Neuronal stem cell (in vitro differentiated cells): Measurements from ENCODE around the gene IST1.

Source experiments
- DNase-seq: peaks from one replicate; pipeline ENCODE4 v3.0.0-alpha.2; 2013; ENCODE audit warnings: low spot score
- H2AFZ ChIP-seq: one replicate; pipeline ENCODE4 v1.6.1; 2013; ENCODE audit warnings: mild to moderate bottlenecking, low read length, inconsistent platforms
- H2AK5ac ChIP-seq: 2 replicates; pipeline ENCODE4 v1.6.1; 2013; ENCODE audit warnings: low read depth, mild to moderate bottlenecking, inconsistent platforms, low read length, moderate library complexity, mixed read lengths
- H2BK120ac ChIP-seq: 2 replicates; pipeline ENCODE4 v1.6.1; 2013; ENCODE audit warnings: low read depth, mild to moderate bottlenecking, inconsistent platforms, low read length, moderate library complexity, mixed read lengths
- H2BK12ac ChIP-seq: one replicate; pipeline ENCODE4 v1.6.1; 2013; ENCODE audit warnings: low read length, inconsistent platforms
- H2BK15ac ChIP-seq: 2 replicates; pipeline ENCODE4 v1.6.1; 2013; ENCODE audit warnings: mild to moderate bottlenecking, low read length, inconsistent platforms, mixed read lengths
- H2BK5ac ChIP-seq: one replicate; pipeline ENCODE4 v1.6.1; 2013; ENCODE audit warnings: inconsistent platforms, mild to moderate bottlenecking, low read length, moderate library complexity
- H3K14ac ChIP-seq: one replicate; pipeline ENCODE4 v1.6.1; 2013; ENCODE audit warnings: low read length, inconsistent platforms
- H3K18ac ChIP-seq: 2 replicates; pipeline ENCODE4 v1.6.1; 2013; ENCODE audit warnings: low read length, inconsistent platforms
- H3K23ac ChIP-seq: 2 replicates; pipeline ENCODE4 v1.6.1; 2013; ENCODE audit warnings: low read depth, mild to moderate bottlenecking, mixed read lengths, low read length, inconsistent platforms; ENCODE audit not compliant: poor library complexity
- H3K27ac ChIP-seq: replicated peaks from 3 replicates; pipeline ENCODE4 v1.5.1; 2013; ENCODE audit warnings: low read length, inconsistent platforms
- H3K27me3 ChIP-seq, 3 experiments: 2 replicates each; pipeline ENCODE4 v1.6.1; 2013; ENCODE audit warnings: low read length in 3 of 3, mild to moderate bottlenecking in 2 of 3, inconsistent platforms in 1 of 3, low read depth in 1 of 3, mixed read lengths in 1 of 3, moderate library complexity in 1 of 3; ENCODE audit not compliant: control insufficient read depth in 3 of 3, insufficient read depth in 3 of 3
- H3K36me3 ChIP-seq, 2 donors: replicated peaks in 1 of 2; 2 replicates each; pipeline ENCODE4 v1.6.1; 2013; ENCODE audit warnings: low read length in 2 of 2; ENCODE audit not compliant: control insufficient read depth in 2 of 2, insufficient read depth in 2 of 2
- H3K4ac ChIP-seq: 2 replicates; pipeline ENCODE4 v1.6.1; 2013; ENCODE audit warnings: inconsistent platforms, mild to moderate bottlenecking, low read length, moderate library complexity
- H3K4me1 ChIP-seq, 2 donors: 1 replicate in 1 of 2; 2 replicates in 1 of 2; pipeline ENCODE4 v1.6.1; 2013; ENCODE audit warnings: low read length in 2 of 2, low read depth in 1 of 2; ENCODE audit not compliant: control insufficient read depth in 2 of 2, insufficient read depth in 1 of 2
- H3K4me2 ChIP-seq: one replicate; pipeline ENCODE4 v1.6.1; 2013; ENCODE audit warnings: mild to moderate bottlenecking, low read length, inconsistent platforms; ENCODE audit not compliant: insufficient read depth, poor library complexity, severe bottlenecking
- H3K4me3 ChIP-seq, 2 donors: 2 replicates each; pipeline ENCODE4 v1.5.1; 2013; ENCODE audit warnings: low read length in 2 of 2, mild to moderate bottlenecking in 2 of 2, inconsistent platforms in 1 of 2, moderate library complexity in 1 of 2
- H3K79me1 ChIP-seq: one replicate; pipeline ENCODE4 v1.6.1; 2013; ENCODE audit warnings: low read depth, mild to moderate bottlenecking, inconsistent platforms, low read length, moderate library complexity
- H3K9ac ChIP-seq: one replicate; pipeline ENCODE4 v1.6.1; 2013; ENCODE audit warnings: mild to moderate bottlenecking, low read depth, low read length, inconsistent platforms; ENCODE audit not compliant: poor library complexity
- H3K9me3 ChIP-seq, 2 donors: replicated peaks in 1 of 2; 2 replicates each; pipeline versions ENCODE3 to v1.6.1; 2013; ENCODE audit warnings: low read length in 2 of 2, mild to moderate bottlenecking in 2 of 2, inconsistent platforms in 1 of 2, low read depth in 1 of 2, mixed read lengths in 1 of 2, moderate library complexity in 1 of 2; ENCODE audit not compliant: control insufficient read depth in 2 of 2, insufficient read depth in 1 of 2
- H4K8ac ChIP-seq: one replicate; pipeline ENCODE4 v1.6.1; 2013; ENCODE audit warnings: low read depth, mild to moderate bottlenecking, inconsistent platforms, low read length, moderate library complexity
- H4K91ac ChIP-seq: one replicate; pipeline ENCODE4 v1.6.1; 2013; ENCODE audit warnings: low read length, low read depth, mild to moderate bottlenecking, inconsistent platforms; ENCODE audit not compliant: poor library complexity
- WGBS, 2 donors: extraction: QIAGEN DNeasy Blood & Tissue Kit; methylation state at CpG; one replicate each; pipeline ENCODE4 v1.1.7; 2013; ENCODE audit warnings: missing lambda C conversion rate in 2 of 2, mixed read lengths in 1 of 2; ENCODE audit not compliant: insufficient read length in 2 of 2, insufficient replicate concordance in 1 of 2; ENCODE audit errors: extremely low coverage in 2 of 2; 5-methylcytosine and 5-hydroxymethylcytosine counted together

IST1 gene

DNA sequence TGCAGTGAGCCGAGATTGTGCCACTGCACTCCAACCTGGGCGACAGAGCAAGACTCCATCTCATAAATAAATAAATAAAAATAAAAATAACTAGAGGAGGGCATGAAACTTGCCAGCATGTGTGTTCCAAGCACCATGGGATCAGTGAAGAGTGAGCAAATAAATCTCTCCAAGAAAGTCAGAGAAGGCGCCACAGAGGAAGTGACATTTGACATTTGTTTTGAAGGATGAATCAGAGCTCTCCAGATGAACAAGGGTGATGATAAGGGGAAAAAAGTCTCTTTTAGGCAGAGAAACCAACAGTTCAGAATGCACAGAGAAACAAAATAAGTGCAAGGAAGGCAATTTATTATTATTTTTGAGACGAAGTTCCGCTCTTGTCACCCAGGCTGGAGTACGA is 50.3 kb downstream of the IST1 start:
- H2BK12ac ChIP-seq, result no peak overlapping the region
- no peak for DNase-seq
- no peaks in the 10 kb centered on the region for H3K27me3 ChIP-seq
- no peak overlapping the region for H3K4me2 ChIP-seq
- H3K14ac ChIP-seq, result no peak overlapping the region
- H2BK5ac ChIP-seq, result no peak overlapping the region
- H3K9ac ChIP-seq, result no peak overlapping the region
- no peak overlapping the region for H2AK5ac ChIP-seq
- no peak overlapping the region for H2BK15ac ChIP-seq
- no peak overlapping the region for H3K4ac ChIP-seq
- no peak overlapping the region for H3K23ac ChIP-seq
- no peak overlapping the region for H4K8ac ChIP-seq
- no peaks in the 10 kb centered on the region for H3K4me1 ChIP-seq
- H2AFZ ChIP-seq, result no peak overlapping the region
- no peak overlapping the region for H3K27ac ChIP-seq
- no peak overlapping the region for H3K18ac ChIP-seq
- no peaks in the 10 kb centered on the region for H3K9me3 ChIP-seq
- no peaks in the 10 kb centered on the region for H3K79me1 ChIP-seq
- no peak overlapping the region for H3K4me3 ChIP-seq
- H2BK120ac ChIP-seq, result no peak overlapping the region
- H4K91ac ChIP-seq, result no peak overlapping the region
- no CpG with 5 or more reads among the region's 6 CpGs for WGBS, 2 donors
- H3K36me3 ChIP-seq, result no peaks in the 10 kb centered on the region

DNA sequence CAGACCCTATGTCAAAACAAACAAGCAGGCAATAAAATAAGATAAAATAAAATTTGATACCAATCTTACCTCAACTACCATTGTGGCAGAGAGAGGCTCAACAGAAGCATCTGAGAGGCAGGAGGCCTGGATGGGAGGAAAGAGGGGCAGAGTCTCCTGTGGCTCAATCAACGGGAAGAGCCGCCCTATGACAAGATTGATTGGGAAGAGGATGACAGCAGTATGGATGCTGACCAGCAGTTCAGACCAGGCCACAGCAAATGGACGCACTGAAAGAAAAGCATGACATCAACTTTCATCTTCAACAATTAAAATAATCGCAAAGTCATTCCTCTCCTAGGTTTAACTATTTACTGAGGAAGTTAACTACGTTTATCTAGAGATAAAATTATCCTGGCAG is 57.5 kb downstream of the IST1 start:
- H3K14ac ChIP-seq, result no peak overlapping the region
- no peak overlapping the region for H3K4me2 ChIP-seq
- H3K36me3 ChIP-seq, result no peaks in the 10 kb centered on the region
- H3K18ac ChIP-seq, result no peak overlapping the region
- H3K4me3 ChIP-seq, result no peak overlapping the region
- no peak overlapping the region for H2BK5ac ChIP-seq
- H2AK5ac ChIP-seq, result no peak overlapping the region
- no peak overlapping the region for H2AFZ ChIP-seq
- H3K4ac ChIP-seq, result no peak overlapping the region
- no peaks in the 10 kb centered on the region for H3K9me3 ChIP-seq
- H3K4me1 ChIP-seq, result no peaks in the 10 kb centered on the region
- no peak overlapping the region for H4K8ac ChIP-seq
- H3K9ac ChIP-seq, result no peak overlapping the region
- WGBS, 2 donors, result no CpG with 5 or more reads among the region's 5 CpGs
- DNase-seq, result no peak
- H3K27me3 ChIP-seq, result no peaks in the 10 kb centered on the region
- H3K27ac ChIP-seq, result no peak overlapping the region
- H2BK15ac ChIP-seq, result no peak overlapping the region
- no peak overlapping the region for H3K23ac ChIP-seq
- H2BK120ac ChIP-seq, result no peak overlapping the region
- no peak overlapping the region for H4K91ac ChIP-seq
- H3K79me1 ChIP-seq, result no peaks in the 10 kb centered on the region
- H2BK12ac ChIP-seq, result no peak overlapping the region

DNA sequence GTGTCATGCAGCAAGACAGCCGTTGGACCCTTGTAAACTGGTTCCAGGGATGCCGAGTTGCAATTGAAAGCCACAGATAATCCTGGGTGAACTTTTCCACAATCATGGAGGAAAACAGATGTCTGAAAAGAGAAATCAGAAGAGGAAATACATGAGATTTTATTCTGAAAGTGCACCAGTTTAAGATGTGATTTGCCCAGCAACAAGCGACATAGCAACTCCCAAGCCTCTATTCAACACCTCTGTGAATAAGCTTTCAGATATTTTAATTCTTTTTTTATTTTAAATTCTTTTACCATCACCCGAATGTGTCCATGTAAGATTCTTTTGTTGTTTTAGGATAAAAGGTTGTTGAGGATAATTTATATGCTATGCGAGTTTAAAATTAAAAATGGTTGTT is 58.8 kb downstream of the IST1 start:
- no peak overlapping the region for H2BK12ac ChIP-seq
- H3K4ac ChIP-seq, result no peak overlapping the region
- no peaks in the 10 kb centered on the region for H3K9me3 ChIP-seq
- no peak overlapping the region for H2AK5ac ChIP-seq
- no peak overlapping the region for H4K91ac ChIP-seq
- H3K9ac ChIP-seq, result no peak overlapping the region
- no peak overlapping the region for H2BK5ac ChIP-seq
- H4K8ac ChIP-seq, result no peak overlapping the region
- no peak overlapping the region for H3K18ac ChIP-seq
- no peak overlapping the region for H3K27ac ChIP-seq
- no peaks in the 10 kb centered on the region for H3K36me3 ChIP-seq
- H2AFZ ChIP-seq, result no peak overlapping the region
- no peak overlapping the region for H3K4me2 ChIP-seq
- H3K27me3 ChIP-seq, result no peaks in the 10 kb centered on the region
- WGBS, 2 donors, result 100% methylated on average over 1 of the region's 5 CpGs; no CpG with 5 or more reads in 1 of the 2 donors
- H3K79me1 ChIP-seq, result no peaks in the 10 kb centered on the region
- no peak overlapping the region for H3K23ac ChIP-seq
- no peaks in the 10 kb centered on the region for H3K4me1 ChIP-seq
- H2BK15ac ChIP-seq, result no peak overlapping the region
- no peak overlapping the region for H2BK120ac ChIP-seq
- no peak overlapping the region for H3K4me3 ChIP-seq
- no peak overlapping the region for H3K14ac ChIP-seq
- DNase-seq, result no peak

DNA sequence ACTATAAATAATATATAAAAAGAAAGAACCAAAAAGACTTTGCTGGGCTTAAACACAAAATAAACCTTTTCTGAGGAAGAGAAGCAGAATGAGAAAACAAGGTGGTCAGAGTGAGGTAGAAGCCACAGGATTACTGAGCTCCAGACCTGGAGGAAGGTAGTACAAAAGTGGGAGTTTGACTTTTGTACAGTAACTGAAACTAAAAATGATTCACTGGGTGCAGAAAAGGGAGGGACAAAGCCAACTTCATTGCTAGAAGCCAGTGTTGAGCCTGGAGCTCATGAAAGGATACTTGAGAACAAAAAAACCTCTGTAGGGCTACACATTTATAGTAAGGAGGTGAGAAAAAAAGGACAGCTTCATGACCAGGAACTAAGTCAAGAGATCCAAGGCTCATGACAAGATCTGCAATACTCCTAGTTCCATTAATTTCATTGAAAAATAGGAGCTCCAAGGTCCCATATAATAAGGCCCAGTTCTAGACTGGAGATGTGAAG is 59.4 kb downstream of the IST1 start:
- H3K23ac ChIP-seq, result no peak overlapping the region
- H2BK12ac ChIP-seq, result no peak overlapping the region
- no peak overlapping the region for H2BK5ac ChIP-seq

More for the DNA sequence above, 59.4 kb downstream of the IST1 start:
- Histone ChIP-seq H3K9ac (no peak overlapping the region), H3K79me1 (no peaks in the 10 kb centered on the region), H3K4me3 (no peak overlapping the region), H3K9me3 (no peaks in the 10 kb centered on the region), H3K4me2 (no peak overlapping the region), H3K27me3 (no peaks in the 10 kb centered on the region), H3K27ac (no peak overlapping the region), H2AK5ac (no peak overlapping the region), H2BK120ac (no peak overlapping the region), H2AFZ (no peak overlapping the region), H4K91ac (no peak overlapping the region), H3K36me3 (no peaks in the 10 kb centered on the region), H4K8ac (no peak overlapping the region), H3K18ac (no peak overlapping the region), H3K4me1 (no peaks in the 10 kb centered on the region), H3K4ac (no peak overlapping the region), H3K14ac (no peak overlapping the region), H2BK15ac (no peak overlapping the region)
- no peak for DNase-seq
